ENCODE data around the gene MTA1. TPM values are rescaled to one million over a fixed set of nuclear protein-coding genes. Genes with fewer than 3 reads are reported as not detected.

The MTA1 gene
- polyA plus RNA-seq, 1 of the 3 experiments (the other 2 are of a cell fraction): 96.3 TPM

GRCh38 chr14:105484997-105485393 is 65.4 kb downstream of the MTA1 start:
- H3K27me3 ChIP-seq (ENCODE audit: insufficient read depth): no peaks in the 10 kb centered on the region
- no peaks in the 10 kb centered on the region for H4K20me1 ChIP-seq (ENCODE audit: insufficient read depth)
- H3F3A ChIP-seq (replicated peaks; ENCODE audit: insufficient read depth): peaks cover 20% of the 10 kb centered on the region
- TF ChIP-seq GABPA (IDR thresholded peaks at IDR 0.05; ENCODE audit: low read depth): no peak
- no peak for TF ChIP-seq FOSL2 (IDR thresholded peaks at IDR 0.05; ENCODE audit: borderline replicate concordance, low read depth)
- no peaks in the 10 kb centered on the region for H3K79me2 ChIP-seq (ENCODE audit: insufficient read depth)
- no peaks in the 10 kb centered on the region for H3K9me3 ChIP-seq
- no peak overlapping the region for H3K9ac ChIP-seq
- no peak overlapping the region for H2AFZ ChIP-seq (ENCODE audit: low read depth)
- H3K4me1 ChIP-seq (ENCODE audit: control insufficient read depth in 1 of 2, insufficient read depth in 2 of 2, low read depth in 1 of 2, low read length in 1 of 2): peaks cover 31 to 75% of the 10 kb centered on the region in 2 experiments; a peak in 3 of 4 replicates
- CTCF ChIA-PET: interaction anchor here (0.9 to 7.2 kb wide), 9 partner anchors 9 to 113 kb away, joined by 3 to 137 read pairs (median 3); no protein-coding TSS in a partner anchor
- peak overlapping the region; percentile 24; the same call in 1 of the 2 replicates for H3K4me2 ChIP-seq
- POLR2A ChIA-PET: no interaction called here
- no peaks in the 10 kb centered on the region for H3K9me2 ChIP-seq
- WGBS (ENCODE audit: low lambda C conversion rate): 96% methylated on average over 14 of the region's 16 CpGs
- H3K36me3 ChIP-seq (replicated peaks in 1 of 2; ENCODE audit: control insufficient read depth in 1 of 2, insufficient read depth in 2 of 2, low read length in 1 of 2): no peaks in the 10 kb centered on the region
- H3K4me3 ChIP-seq (ENCODE audit: low read depth in 2 of 2, low read length in 1 of 2): no peak overlapping the region
- H3K27ac ChIP-seq (ENCODE audit: low read depth in 2 of 2, low read length in 1 of 2): peak overlapping the region; percentile 47 to 61; a peak in 2 of 4 replicates
- DNase-seq: no peak

GRCh38 chr14:105485739-105486162 is 66.1 kb downstream of the MTA1 start:
- Histone ChIP-seq H3F3A (replicated peaks; ENCODE audit: insufficient read depth) (peaks cover 12% of the 10 kb centered on the region), H3K36me3 (replicated peaks in 1 of 2; ENCODE audit: control insufficient read depth in 1 of 2, insufficient read depth in 2 of 2, low read length in 1 of 2) (no peaks in the 10 kb centered on the region), H4K20me1 (ENCODE audit: insufficient read depth) (no peaks in the 10 kb centered on the region), H3K4me1 (ENCODE audit: control insufficient read depth in 1 of 2, insufficient read depth in 2 of 2, low read depth in 1 of 2, low read length in 1 of 2) (peaks cover 27 to 67% of the 10 kb centered on the region in 2 experiments; a peak in 3 of 4 replicates), H3K4me2 (no peak overlapping the region), H3K27me3 (ENCODE audit: insufficient read depth) (no peaks in the 10 kb centered on the region), H3K79me2 (ENCODE audit: insufficient read depth) (no peaks in the 10 kb centered on the region), H3K9me2 (no peaks in the 10 kb centered on the region), H3K4me3 (ENCODE audit: low read depth in 2 of 2, low read length in 1 of 2) (no peak overlapping the region), H2AFZ (ENCODE audit: low read depth) (no peak overlapping the region), H3K9ac (no peak overlapping the region), H3K9me3 (no peaks in the 10 kb centered on the region), H3K27ac (ENCODE audit: low read depth in 2 of 2, low read length in 1 of 2) (peak overlapping the region; percentile 47 to 61; a peak in 2 of 4 replicates)
- WGBS (ENCODE audit: low lambda C conversion rate): 31% methylated on average over 11 of the region's 12 CpGs
- CTCF ChIA-PET: interaction anchor here (0.7 to 7.2 kb wide), 17 partner anchors 9 to 118 kb away, joined by 3 to 137 read pairs (median 3); no protein-coding TSS in a partner anchor
- peak; percentile 92 for DNase-seq
- POLR2A ChIA-PET: interaction anchor here (0.9 to 1.0 kb wide), 2 partner anchors 13 to 15 kb away, joined by 3 to 4 read pairs; no protein-coding TSS in a partner anchor
- TF ChIP-seq USF2 (IDR thresholded peaks at IDR 0.05; ENCODE audit: borderline replicate concordance, low read depth, low read length): no peak
- no peak for TF ChIP-seq ZBTB33 (IDR thresholded peaks at IDR 0.05; ENCODE audit: borderline replicate concordance, low read depth)
- TF ChIP-seq TEAD4 (IDR thresholded peaks at IDR 0.05; ENCODE audit: borderline replicate concordance, insufficient read depth): no peak
- TF ChIP-seq SIN3A (IDR thresholded peaks at IDR 0.05; ENCODE audit: borderline replicate concordance, low read depth, low read length): no peak
- peak; percentile 68; the same call in 1 of the 2 replicates for TF ChIP-seq YY1 (IDR thresholded peaks at IDR 0.05; ENCODE audit: low read depth)
- TF ChIP-seq RXRA (IDR thresholded peaks at IDR 0.05; ENCODE audit: borderline replicate concordance, low read depth): no peak
- TF ChIP-seq RFX5 (IDR thresholded peaks at IDR 0.05; ENCODE audit: low read length): no peak
- no peak for TF ChIP-seq GABPA (IDR thresholded peaks at IDR 0.05; ENCODE audit: low read depth)
- peak; percentile 33; the same call in 1 of the 2 replicates for TF ChIP-seq SMC3 (IDR thresholded peaks at IDR 0.05; ENCODE audit: low read depth, low read length)
- 0 out of 2 replicates have a peak, but pooled peaks have one; percentile 12 for TF ChIP-seq FOXJ3 (CRISPR knock-in tag; IDR thresholded peaks at IDR 0.05)
- no peak for TF ChIP-seq EP300 (IDR thresholded peaks at IDR 0.05; ENCODE audit: borderline replicate concordance in 1 of 2, low read depth in 1 of 2, low read length in 1 of 2)
- no peak for TF ChIP-seq FOSL2 (IDR thresholded peaks at IDR 0.05; ENCODE audit: borderline replicate concordance, low read depth)
- TF ChIP-seq NFIC (IDR thresholded peaks at IDR 0.05; ENCODE audit: borderline replicate concordance): no peak
- TF ChIP-seq REST (IDR thresholded peaks at IDR 0.05; ENCODE audit: low read depth, low read length): no peak
- peak; percentile 49 for TF ChIP-seq CHD2 (IDR thresholded peaks at IDR 0.05; ENCODE audit: low read length, partially characterized antibody)
- TF ChIP-seq GATA2 (CRISPR knock-in tag; IDR thresholded peaks at IDR 0.05): peak; percentile 100
- no peak; the same call in 1 of the 2 replicates for TF ChIP-seq RCOR1 (IDR thresholded peaks at IDR 0.05; ENCODE audit: low read length)
- no peak for TF ChIP-seq FOXM1 (IDR thresholded peaks at IDR 0.05; ENCODE audit: low read depth)
- no peak for TF ChIP-seq JUND (IDR thresholded peaks at IDR 0.05)
